Fibroblast of villous mesenchyme (primary cell): Measurements from ENCODE around the gene PCDHGA3. TPM values are rescaled to one million over a fixed set of nuclear protein-coding genes. Genes with fewer than 3 reads are reported as not detected.
"Not testable (repeated sequence)": the region's sequence is repeated elsewhere in the genome, so short reads cannot be mapped to it uniquely, and the experiment has no call there.

Source experiments
- DNase-seq: peaks from one replicate; pipeline ENCODE4 v3.0.0-alpha.2; 2010; ENCODE audit warnings: low read depth
- H3K4me3 ChIP-seq: 2 replicates; pipeline ENCODE4 v1.5.1; 2011; ENCODE audit warnings: low read depth, mild to moderate bottlenecking, low read length
- total RNA-seq: library from RNA; depleted of rRNA; stranded (reverse); fragments of >200 nt; gene quantifications from 2 replicates; pipeline ENCODE4 v1.2.3, GENCODE V29; 2012
- TF ChIP-seq, protein P1 (sequence below): IDR thresholded peaks from 2 replicates; pipeline ENCODE4 v1.5.1; 2012; ENCODE audit warnings: low read depth, mild to moderate bottlenecking, low read length; ENCODE audit not compliant: insufficient read depth

PCDHGA3 gene
- total RNA-seq, 1 donor, result 4.3 TPM

DNA sequence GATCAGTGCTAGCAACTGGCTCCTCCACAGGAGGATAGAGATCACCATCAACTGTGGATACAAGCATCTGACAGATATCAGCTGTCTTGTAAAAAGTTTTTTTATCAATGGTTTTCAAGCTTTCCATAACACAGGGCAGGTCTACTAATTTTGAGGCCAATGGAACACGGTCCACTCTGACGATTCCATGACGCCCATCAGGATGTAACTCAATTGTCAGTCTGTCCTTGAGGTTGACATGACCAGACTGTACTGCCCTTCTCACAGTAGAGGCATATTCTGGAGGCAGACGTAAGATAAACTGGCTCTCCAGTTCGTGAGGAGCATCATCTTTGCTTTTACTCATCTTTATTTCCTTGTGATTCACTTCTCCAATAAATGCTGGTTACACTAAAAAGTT, 23.9 kb upstream of the PCDHGA3 start:
- TF ChIP-seq, protein P1, sequence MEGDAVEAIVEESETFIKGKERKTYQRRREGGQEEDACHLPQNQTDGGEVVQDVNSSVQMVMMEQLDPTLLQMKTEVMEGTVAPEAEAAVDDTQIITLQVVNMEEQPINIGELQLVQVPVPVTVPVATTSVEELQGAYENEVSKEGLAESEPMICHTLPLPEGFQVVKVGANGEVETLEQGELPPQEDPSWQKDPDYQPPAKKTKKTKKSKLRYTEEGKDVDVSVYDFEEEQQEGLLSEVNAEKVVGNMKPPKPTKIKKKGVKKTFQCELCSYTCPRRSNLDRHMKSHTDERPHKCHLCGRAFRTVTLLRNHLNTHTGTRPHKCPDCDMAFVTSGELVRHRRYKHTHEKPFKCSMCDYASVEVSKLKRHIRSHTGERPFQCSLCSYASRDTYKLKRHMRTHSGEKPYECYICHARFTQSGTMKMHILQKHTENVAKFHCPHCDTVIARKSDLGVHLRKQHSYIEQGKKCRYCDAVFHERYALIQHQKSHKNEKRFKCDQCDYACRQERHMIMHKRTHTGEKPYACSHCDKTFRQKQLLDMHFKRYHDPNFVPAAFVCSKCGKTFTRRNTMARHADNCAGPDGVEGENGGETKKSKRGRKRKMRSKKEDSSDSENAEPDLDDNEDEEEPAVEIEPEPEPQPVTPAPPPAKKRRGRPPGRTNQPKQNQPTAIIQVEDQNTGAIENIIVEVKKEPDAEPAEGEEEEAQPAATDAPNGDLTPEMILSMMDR, result no peak
- H3K4me3 ChIP-seq, result peak overlapping the region; percentile 84
- DNase-seq, result no peak

- peak within 1 kb of the TSS; percentile 84 for H3K4me3 ChIP-seq
- peak; percentile 95 for DNase-seq
- TF ChIP-seq, protein P1, result peak; percentile 94
These were observed 23.1 kb upstream of the PCDHGA3 start, which contains the start of gene TAF7 for GRCh38 chr5:141320225-141321169. Gene TAF7, minus strand, starts transcription at chr5:141320784. Its CDS starts 740 bp downstream, at chr5:141320044.

DNA sequence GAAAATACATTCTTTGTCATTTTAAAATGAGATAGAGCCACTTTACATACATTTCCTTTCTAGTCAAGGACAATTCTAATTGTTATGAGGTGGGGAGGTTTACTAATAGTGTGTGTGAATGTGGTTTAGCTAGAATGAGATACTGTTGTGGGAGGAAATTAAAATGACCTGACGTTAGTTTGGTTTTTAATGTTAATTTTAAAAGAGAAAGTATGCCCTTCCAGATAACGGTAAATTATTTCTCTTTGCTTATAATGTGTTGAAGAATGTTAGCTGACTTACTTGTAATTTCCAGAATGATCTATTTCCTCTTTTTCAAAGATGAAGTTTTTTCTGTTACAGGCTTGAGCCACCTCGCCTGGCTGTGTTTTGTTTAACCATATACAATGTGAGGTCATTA, 21.4 kb upstream of the PCDHGA3 start:
- TF ChIP-seq, protein P1, result no peak
- no peak overlapping the region for H3K4me3 ChIP-seq
- DNase-seq, result no peak

DNA sequence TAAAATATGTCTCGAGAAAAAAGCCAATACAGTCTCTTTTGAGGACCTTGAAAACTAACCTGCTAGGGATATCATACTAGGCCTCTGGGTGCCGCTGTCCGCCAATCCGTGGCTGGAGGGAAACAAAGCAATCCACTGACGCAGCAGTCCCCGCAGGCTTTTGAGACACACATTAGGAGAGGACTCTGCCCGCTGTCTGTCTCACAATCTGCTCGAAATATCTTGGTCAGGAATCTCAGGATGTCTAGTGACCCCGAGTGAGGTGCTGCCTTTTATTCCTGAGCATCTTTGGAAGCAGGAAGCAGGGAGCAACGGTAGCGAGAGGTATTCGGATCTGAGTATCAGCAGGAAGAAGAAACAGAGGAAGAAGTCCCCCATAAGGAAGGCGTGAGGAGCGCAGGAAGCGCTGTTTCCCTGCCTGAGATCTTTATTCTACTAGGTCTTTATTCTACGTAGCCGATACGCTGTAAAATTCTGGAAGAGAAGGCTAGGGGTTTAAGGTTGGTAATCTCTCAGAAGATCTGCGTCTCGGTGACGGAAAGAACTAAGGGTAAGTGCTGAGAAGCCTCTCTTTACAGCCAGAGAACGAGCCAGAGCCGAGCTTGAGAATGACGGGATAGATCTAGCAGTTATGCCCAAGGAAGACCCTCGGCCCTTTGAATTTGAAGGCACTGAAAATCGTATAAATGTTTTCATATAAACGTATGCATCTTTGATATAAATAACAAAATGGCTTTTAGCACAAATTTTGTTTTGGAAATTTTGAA, 17.4 kb upstream of the PCDHGA3 start:
- peak overlapping the region; percentile 63 for H3K4me3 ChIP-seq
- TF ChIP-seq, protein P1, result peak; percentile 69
- DNase-seq, result peak; percentile 72

DNA sequence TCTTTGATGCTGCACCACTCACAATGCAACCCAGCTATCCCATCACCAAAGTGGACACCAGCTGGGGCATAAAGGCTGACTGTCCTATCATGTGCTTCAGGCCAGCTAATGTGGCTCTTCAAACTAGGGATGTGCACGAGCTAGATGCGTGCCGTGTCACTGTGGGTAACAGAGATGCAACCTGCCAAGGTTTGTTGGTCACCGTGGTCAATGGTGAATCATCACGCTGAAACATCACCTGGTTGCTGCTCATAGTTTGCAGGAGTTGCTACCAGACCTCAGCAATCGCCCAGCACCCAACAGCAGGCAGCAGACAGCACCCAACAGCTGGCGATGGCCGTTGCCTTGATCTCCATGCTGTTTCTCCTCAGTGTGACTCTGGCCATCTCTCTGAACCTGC, 15.4 kb upstream of the PCDHGA3 start:
- TF ChIP-seq, protein P1, result no peak
- H3K4me3 ChIP-seq, result no peak overlapping the region
- no peak for DNase-seq

DNA sequence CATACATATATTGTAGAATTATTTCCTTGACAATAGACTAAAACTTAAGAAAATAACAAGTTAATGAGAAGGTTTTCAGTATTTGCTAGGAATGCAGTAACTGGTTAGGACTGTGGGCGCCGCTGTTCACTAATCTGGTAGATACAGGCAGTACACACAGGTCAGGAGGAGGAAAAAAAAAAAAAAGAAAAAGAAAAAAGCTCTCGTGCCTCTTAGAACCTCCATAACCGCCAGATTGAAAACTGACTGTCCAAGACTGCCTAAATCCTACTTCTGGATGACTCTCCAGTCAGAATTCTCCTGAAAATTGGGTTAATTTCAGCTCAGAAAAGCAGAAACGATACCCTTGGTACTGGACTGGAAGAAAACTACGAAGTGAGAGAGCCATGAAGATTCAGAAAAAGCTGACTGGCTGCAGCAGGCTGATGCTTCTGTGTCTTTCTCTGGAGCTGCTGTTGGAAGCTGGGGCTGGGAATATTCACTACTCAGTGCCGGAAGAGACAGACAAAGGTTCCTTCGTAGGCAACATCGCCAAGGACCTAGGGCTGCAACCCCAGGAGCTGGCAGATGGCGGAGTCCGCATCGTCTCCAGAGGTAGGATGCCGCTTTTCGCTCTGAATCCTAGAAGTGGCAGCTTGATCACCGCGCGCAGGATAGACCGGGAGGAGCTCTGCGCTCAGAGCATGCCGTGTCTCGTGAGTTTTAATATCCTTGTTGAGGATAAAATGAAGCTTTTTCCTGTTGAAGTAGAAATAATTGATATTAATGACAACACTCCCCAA, 13.1 kb upstream of the PCDHGA3 start, which contains the start of gene PCDHGA1:
TSS of gene PCDHGA1 (plus strand) at position 216 of the 782 bp plus-strand sequence.
- H3K4me3 ChIP-seq, result peak within 1 kb of the TSS; percentile 50
- DNase-seq, result peak; percentile 67
- TF ChIP-seq, protein P1, result peak; percentile 72

DNA sequence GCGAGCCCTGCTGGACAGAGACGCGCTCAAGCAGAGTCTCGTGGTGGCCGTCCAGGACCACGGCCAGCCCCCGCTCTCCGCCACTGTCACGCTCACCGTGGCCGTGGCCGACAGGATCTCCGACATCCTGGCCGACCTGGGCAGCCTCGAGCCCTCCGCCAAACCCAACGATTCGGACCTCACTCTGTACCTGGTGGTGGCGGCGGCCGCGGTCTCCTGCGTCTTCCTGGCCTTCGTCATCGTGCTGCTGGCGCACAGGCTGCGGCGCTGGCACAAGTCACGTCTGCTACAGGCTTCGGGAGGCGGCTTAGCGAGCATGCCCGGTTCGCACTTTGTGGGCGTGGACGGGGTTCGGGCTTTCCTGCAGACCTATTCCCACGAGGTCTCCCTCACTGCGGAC, 11.1 kb upstream of the PCDHGA3 start:
- not testable (repeated sequence) for H3K4me3 ChIP-seq, DNase-seq
